Small intestine (tissue), 7 donors: ENCODE measurements around the gene DLL1. TPM values are rescaled to one million over a fixed set of nuclear protein-coding genes. Genes with fewer than 3 reads are reported as not detected.

ENCODE experiments used
- DNase-seq, 2 donors: peaks; one replicate each; pipeline versions ENCODE4 v3.0.0 to v3.0.0-alpha.2; 2013
- FAIRE-seq: peaks from 2 replicates; lab custom pipeline; 2012; peaks lifted over from hg19 to GRCh38; lab: Jason Lieb, UNC
- H3K27ac ChIP-seq, 3 donors: one replicate each; pipeline ENCODE4 v1.5.1; 2013; ENCODE audit warnings: low read length in 2 of 3, mild to moderate bottlenecking in 2 of 3, control low read depth in 1 of 3, inconsistent platforms in 1 of 3, low read depth in 1 of 3, moderate library complexity in 1 of 3
- H3K27me3 ChIP-seq, 3 donors: one replicate each; pipeline ENCODE4 v1.6.1; 2013; ENCODE audit warnings: low read length in 3 of 3, inconsistent platforms in 1 of 3; ENCODE audit not compliant: control insufficient read depth in 3 of 3, insufficient read depth in 3 of 3
- H3K36me3 ChIP-seq, 3 donors: one replicate each; pipeline ENCODE4 v1.6.1; 2013; ENCODE audit warnings: low read length in 3 of 3, inconsistent platforms in 1 of 3, low read depth in 1 of 3, mild to moderate bottlenecking in 1 of 3, moderate library complexity in 1 of 3; ENCODE audit not compliant: control insufficient read depth in 3 of 3, insufficient read depth in 2 of 3
- H3K4me1 ChIP-seq, 3 donors: one replicate each; pipeline ENCODE4 v1.6.1; 2013; ENCODE audit warnings: low read length in 2 of 3, inconsistent platforms in 1 of 3, low read depth in 1 of 3, mild to moderate bottlenecking in 1 of 3, moderate library complexity in 1 of 3; ENCODE audit not compliant: control insufficient read depth in 3 of 3, insufficient read depth in 2 of 3
- H3K4me3 ChIP-seq, 3 donors: one replicate each; pipeline ENCODE4 v1.5.1; 2013; ENCODE audit warnings: low read length in 3 of 3, control low read depth in 1 of 3, inconsistent platforms in 1 of 3, low read depth in 1 of 3, mild to moderate bottlenecking in 1 of 3, moderate library complexity in 1 of 3
- H3K9me3 ChIP-seq, 2 donors: one replicate each; pipeline ENCODE4 v1.6.1; 2013; ENCODE audit warnings: low read depth in 1 of 2, low read length in 1 of 2; ENCODE audit not compliant: control insufficient read depth in 2 of 2, insufficient read depth in 1 of 2
- WGBS, 3 donors: extraction: QIAGEN DNeasy Blood & Tissue Kit; methylation state at CpG; one replicate each; pipeline ENCODE4 v1.1.7; 2013; 5-methylcytosine and 5-hydroxymethylcytosine counted together
- polyA plus RNA-seq, 4 donors: library from polyadenylated mRNA; stranded (reverse) in 3 of 4; unstranded in 1 of 4; fragments of 200-250 nt in 3 of 4; fragments of 120-200 nt in 1 of 4; gene quantifications; one replicate each; pipeline versions ENCODE4 v1.2.1 to v1.2.3, GENCODE V29; 2013
- donor health status: healthy with polysubstance abuse.
- donor health status: control.
- donor health status: control.
- donor health status: Bipolar disorder and iron deficiency.
- donor health status: healthy.

Gene DLL1
- polyA plus RNA-seq, 4 donors, result 0.81 to 33.4 (median 9.1) TPM

DNA sequence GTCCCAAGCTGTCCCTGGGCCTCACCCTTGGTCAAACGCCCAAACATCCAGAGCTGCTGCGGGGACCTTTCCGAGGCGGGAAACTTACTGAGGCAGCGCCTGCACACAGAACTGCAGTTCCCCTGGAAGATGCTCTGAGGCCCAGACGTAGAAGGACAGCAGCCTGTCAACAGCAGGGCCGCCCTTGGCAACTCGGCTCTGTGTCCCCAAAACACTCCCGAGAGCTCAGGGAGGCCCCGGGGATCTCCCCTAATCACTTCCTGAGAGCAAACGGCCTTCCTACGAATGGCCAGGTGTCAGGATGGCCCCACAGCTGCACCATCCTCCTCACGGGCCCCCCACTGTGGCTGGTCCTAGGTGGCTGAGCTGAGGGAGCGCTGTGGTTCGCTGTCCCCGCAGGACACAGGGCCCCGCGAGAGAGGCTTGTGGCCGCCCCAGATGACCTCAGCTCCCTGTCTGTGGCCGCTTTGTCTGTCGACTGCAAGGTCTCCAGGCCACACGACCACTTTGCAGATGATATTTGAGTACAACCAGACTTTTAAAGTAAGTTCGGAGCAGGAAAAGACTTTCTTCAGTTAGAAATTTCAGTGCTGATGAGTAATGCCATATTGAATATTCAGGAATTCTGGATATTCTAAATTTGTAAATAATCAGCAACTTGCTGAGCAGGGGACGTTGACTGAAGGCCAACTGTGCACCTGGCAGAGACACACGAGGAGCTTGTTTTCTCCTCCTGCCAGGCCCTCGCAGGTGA is 46.0 kb downstream of the DLL1 start:
- FAIRE-seq (no peak), DNase-seq (no peak)
- H3K9me3 ChIP-seq, result no peaks in the 10 kb centered on the region
- peaks cover 0 to 4% (median 2%) of the 10 kb centered on the region in 3 donors for H3K4me1 ChIP-seq
- no peaks in the 10 kb centered on the region for H3K36me3 ChIP-seq
- peaks cover 0 to 10% (median 2%) of the 10 kb centered on the region in 3 donors for H3K27me3 ChIP-seq
- no peak overlapping the region for H3K27ac ChIP-seq
- 63 to 68% (median 66%) methylated on average over 26 of the region's 26 CpGs for WGBS, 3 donors
- no peak overlapping the region for H3K4me3 ChIP-seq

DNA sequence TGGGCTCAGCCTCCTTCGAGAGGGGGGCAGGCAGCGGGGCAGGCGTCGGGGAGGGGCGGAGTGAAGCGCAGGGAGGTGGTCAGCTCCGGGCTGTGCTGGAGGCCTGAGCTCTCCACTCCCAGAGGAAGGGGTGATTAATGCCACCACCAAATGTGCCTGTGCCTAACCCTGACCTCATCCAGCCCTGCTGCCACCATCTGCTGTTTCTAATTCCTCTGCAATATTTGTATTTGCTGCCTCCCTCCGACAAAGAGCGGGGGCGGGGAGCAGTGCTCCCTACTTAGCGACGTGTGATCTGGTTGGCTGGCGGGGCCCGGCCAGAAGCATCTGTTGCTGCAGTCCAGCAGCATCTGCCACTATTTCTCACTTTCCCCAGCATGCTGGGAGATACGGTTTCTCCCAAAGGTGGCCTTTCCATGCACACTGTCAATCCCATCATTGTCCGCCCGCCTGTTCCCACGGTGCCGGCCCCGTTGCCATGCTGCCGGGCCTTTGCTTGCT is 47.0 kb downstream of the DLL1 start:
- no peaks in the 10 kb centered on the region for H3K36me3 ChIP-seq
- no peak overlapping the region for H3K4me3 ChIP-seq
- H3K4me1 ChIP-seq, result peaks cover 0 to 4% (median 2%) of the 10 kb centered on the region in 3 donors
- no peak overlapping the region for H3K27ac ChIP-seq
- peaks cover 0 to 10% (median 2%) of the 10 kb centered on the region in 3 donors for H3K27me3 ChIP-seq
- H3K9me3 ChIP-seq, result no peaks in the 10 kb centered on the region
- FAIRE-seq (no peak), DNase-seq (peak; percentile 12 to 31)
- 46 to 58% (median 54%) methylated on average over 21 of the region's 21 CpGs for WGBS, 3 donors

DNA sequence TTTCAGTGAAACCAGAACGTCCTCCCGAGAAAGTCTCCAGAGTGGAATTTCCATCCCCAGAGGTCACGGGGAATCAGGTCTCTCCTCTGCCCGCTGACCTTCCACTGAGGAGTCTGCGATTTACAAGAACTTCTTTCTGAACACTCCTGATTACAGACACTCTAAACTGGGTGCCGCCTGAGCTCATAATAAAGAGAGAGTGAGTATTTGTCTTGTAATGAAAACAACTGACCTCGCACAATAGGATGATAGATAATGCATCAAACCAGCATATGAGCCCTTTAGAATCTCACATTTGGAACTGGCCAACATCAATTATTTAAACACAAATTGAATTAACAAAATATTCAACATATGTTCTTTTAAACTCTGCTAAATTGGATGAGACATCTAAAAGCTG is 47.5 kb downstream of the DLL1 start:
- no peak for DNase-seq
- FAIRE-seq, result no peak
- H3K4me1 ChIP-seq, result peaks cover 0 to 4% (median 2%) of the 10 kb centered on the region in 3 donors
- H3K9me3 ChIP-seq, result no peaks in the 10 kb centered on the region
- H3K27me3 ChIP-seq, result peaks cover 0 to 8% (median 2%) of the 10 kb centered on the region in 3 donors
- no peaks in the 10 kb centered on the region for H3K36me3 ChIP-seq
- H3K27ac ChIP-seq, result no peak overlapping the region
- no peak overlapping the region for H3K4me3 ChIP-seq
- 69 to 79% (median 71%) methylated on average over 7 of the region's 7 CpGs for WGBS, 3 donors

DNA sequence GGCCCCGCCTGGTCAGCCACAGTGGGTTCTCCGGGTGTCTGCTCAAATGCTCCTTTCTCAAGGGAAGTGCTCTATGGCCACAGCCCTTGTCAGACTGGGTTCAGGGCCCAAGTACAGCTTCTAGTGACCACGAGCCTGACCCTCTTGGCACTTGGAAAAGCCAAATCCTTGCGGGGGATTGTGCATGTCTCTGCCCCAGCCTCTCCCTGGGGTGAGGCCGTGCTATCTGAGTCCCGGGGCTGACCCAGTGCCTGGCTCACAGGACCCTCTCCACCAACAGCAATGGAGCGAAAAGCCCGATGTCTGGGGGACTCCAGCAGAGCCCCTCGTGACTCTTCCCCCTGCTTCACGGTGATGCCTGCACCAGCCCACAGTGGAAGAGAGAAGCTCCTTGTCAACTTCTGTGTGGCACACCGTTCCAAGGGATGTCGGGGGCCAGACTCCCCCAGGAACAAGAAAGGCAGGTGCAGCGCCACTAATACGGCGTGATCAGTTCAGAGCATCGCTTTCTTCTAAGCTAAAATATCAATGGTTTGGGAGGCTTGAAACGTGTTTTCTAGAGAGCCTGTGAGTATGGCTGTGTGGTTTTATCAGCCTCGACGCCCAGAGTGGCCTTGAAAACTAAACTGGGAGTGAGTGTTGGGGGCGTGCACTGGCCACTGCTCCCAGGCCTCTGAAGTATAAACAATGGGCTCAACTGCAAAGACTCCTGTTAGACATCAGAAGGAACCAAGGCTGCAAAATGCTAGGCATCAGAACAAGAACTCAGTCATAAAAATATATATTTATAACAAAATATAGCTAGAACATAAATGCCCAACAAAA is 51.9 kb downstream of the DLL1 start:
- Histone ChIP-seq H3K9me3 (no peaks in the 10 kb centered on the region), H3K36me3 (no peaks in the 10 kb centered on the region), H3K4me1 (no peaks in the 10 kb centered on the region), H3K27ac (no peak overlapping the region), H3K27me3 (peaks cover 0 to 2% (median 0%) of the 10 kb centered on the region in 3 donors), H3K4me3 (no peak overlapping the region)
- DNase-seq, result no peak
- no peak for FAIRE-seq
- WGBS, 3 donors, result 78 to 79% (median 78%) methylated on average over 20 of the region's 20 CpGs

DNA sequence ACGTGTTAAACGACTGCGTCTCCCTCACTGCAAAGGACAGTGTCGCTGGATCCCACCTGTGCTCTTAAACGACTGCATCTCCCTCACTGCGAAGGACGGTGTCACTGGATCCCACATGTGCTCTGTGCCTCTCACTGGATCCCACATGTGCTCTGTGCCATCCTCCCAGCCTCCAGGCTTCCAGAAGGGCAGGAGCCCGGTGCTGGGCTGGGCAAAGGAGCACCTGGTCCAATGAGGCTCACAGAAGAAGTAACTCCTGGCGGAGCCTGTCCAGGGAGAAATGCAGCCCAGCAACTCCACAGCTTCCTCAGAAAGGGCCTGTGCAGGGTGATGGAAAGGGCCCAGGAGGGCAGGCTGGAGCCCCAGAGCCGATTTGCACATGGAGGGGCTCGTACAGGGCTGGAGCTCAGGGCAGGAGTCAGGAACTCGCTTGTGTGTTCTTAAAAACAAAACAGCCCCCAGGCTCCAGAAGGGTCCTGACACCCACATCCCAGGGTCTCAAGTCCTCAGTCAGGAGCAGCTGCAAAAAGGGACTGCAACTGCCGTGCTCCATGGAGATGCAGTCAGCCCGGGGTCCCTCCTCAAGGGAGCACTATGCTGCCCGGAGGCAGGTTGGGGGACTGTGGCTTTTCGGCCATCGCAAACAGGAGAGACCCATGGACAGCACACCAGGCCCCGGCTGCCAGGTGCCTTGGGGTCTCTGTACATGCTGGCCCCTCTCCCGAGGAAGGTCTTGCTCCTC is 52.7 kb downstream of the DLL1 start:
- no peak overlapping the region for H3K27ac ChIP-seq
- H3K36me3 ChIP-seq, result no peaks in the 10 kb centered on the region
- peaks cover 0 to 2% (median 0%) of the 10 kb centered on the region in 3 donors for H3K27me3 ChIP-seq
- FAIRE-seq, result no peak
- no peak for DNase-seq
- H3K4me1 ChIP-seq, result no peaks in the 10 kb centered on the region
- H3K4me3 ChIP-seq, result no peak overlapping the region
- H3K9me3 ChIP-seq, result no peaks in the 10 kb centered on the region
- 81 to 87% (median 86%) methylated on average over 19 of the region's 19 CpGs for WGBS, 3 donors

DNA sequence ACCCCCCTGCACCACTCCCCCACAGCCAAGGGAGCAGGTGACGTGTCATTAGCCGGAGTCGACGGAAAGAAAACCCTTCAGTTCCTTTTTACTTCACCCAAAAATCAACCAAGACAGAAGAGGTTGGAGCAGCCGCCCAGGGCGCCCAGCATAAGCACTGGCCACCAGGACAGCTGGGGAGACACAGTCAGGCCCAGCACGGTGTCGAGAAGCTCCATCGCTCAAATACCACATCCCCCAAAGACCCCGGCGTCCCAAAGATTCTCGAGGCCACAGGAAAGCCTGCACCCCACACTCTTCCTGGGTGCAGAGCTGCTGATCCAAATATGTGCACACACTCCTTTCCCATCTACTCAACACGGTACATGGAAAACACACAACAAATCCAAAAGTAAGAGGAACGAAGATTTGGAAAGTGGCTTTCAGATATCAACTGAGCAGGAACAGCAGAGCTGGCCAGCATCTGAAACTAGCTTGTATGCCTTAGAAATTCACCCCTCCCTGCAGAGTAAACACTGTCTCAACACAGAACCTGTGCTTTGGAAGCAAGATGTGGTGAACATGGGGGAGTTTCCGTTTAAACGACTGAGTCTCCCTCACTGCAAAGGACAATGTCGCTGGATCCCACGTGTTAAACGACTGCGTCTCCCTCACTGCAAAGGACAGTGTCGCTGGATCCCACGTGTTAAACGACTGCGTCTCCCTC is 54.6 kb downstream of the DLL1 start:
- H3K27me3 ChIP-seq, result no peaks in the 10 kb centered on the region
- DNase-seq (no peak), FAIRE-seq (no peak)
- no peaks in the 10 kb centered on the region for H3K4me1 ChIP-seq
- WGBS, 3 donors, result 76 to 80% (median 78%) methylated on average over 20 to 24 of the region's 24 CpGs
- H3K4me3 ChIP-seq, result no peak overlapping the region
- H3K27ac ChIP-seq, result no peak overlapping the region
- no peaks in the 10 kb centered on the region for H3K9me3 ChIP-seq
- H3K36me3 ChIP-seq, result no peaks in the 10 kb centered on the region

DNA sequence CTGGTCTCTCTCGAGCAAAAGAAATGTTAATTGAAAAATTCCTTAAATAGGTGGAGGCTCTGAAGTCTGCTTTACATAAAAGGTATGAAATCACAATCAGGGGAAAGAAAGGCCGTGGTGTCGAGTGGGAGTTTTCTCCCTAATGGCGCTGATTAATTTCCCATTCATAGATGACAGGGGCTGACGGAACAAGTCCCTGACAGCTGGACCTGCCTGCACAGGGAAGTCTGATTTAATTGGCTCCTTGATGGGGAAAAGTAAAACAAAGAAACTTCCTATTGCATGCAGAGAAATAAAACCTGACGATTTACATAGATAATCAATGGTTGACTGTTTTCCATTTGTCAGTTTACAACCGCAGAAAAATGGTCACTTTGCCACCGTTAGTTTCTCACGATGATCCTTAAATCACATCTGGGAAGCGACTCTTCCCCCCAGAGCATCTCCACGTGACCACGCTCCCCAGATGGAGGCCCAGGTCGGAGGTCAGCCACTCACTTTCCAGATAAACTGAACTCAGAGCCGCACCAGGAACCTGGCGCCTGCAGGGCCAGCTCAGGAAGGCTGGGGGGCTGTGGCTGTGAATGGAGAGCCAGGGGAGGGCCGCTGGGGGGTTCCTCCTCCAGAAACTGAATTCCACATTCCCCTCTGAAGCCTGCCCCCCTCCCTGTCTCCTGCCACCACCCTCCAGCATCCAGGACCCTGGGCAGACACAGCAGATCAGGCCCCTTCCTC is 55.3 kb downstream of the DLL1 start:
- FAIRE-seq, result no peak
- no peaks in the 10 kb centered on the region for H3K9me3 ChIP-seq
- 79 to 82% (median 81%) methylated on average over 16 of the region's 16 CpGs for WGBS, 3 donors
- H3K4me1 ChIP-seq, result no peaks in the 10 kb centered on the region
- H3K4me3 ChIP-seq, result no peak overlapping the region
- H3K27me3 ChIP-seq, result no peaks in the 10 kb centered on the region
- no peaks in the 10 kb centered on the region for H3K36me3 ChIP-seq
- no peak for DNase-seq
- no peak overlapping the region for H3K27ac ChIP-seq
